ENCODE measurements around the gene HS3ST5.

HS3ST5 gene

GRCh38 chr6:114055763-114056162, 287.1 kb downstream of the HS3ST5 start:
- Histone ChIP-seq H3K4me3 (no peak overlapping the region), H3K9me3 (no peaks in the 10 kb centered on the region), H3K27me3 (no peaks in the 10 kb centered on the region), H3K27ac (no peak overlapping the region), H3K4me1 (peaks cover 0 to 5% (median 0%) of the 10 kb centered on the region in 4 donors), H3K36me3 (no peaks in the 10 kb centered on the region)
- DNase-seq = no peak
- intact Hi-C loops (cut with DNase I; ENCODE audit: low total_unique reads) = no loop called here
- TF ChIP-seq, protein P1, sequence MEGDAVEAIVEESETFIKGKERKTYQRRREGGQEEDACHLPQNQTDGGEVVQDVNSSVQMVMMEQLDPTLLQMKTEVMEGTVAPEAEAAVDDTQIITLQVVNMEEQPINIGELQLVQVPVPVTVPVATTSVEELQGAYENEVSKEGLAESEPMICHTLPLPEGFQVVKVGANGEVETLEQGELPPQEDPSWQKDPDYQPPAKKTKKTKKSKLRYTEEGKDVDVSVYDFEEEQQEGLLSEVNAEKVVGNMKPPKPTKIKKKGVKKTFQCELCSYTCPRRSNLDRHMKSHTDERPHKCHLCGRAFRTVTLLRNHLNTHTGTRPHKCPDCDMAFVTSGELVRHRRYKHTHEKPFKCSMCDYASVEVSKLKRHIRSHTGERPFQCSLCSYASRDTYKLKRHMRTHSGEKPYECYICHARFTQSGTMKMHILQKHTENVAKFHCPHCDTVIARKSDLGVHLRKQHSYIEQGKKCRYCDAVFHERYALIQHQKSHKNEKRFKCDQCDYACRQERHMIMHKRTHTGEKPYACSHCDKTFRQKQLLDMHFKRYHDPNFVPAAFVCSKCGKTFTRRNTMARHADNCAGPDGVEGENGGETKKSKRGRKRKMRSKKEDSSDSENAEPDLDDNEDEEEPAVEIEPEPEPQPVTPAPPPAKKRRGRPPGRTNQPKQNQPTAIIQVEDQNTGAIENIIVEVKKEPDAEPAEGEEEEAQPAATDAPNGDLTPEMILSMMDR (IDR thresholded peaks at IDR 0.05) = no peak

- intact Hi-C loops (cut with DNase I; ENCODE audit: low total_unique reads) = no loop called here
Observed at GRCh38 chr6:114055349-114055748, 287.5 kb downstream of the HS3ST5 start.

GRCh38 chr6:114053791-114054190, 289.0 kb downstream of the HS3ST5 start:
- Histone ChIP-seq H3K4me1 (peaks cover 0 to 5% (median 0%) of the 10 kb centered on the region in 4 donors), H3K27me3 (no peaks in the 10 kb centered on the region), H3K4me3 (no peak overlapping the region), H3K9me3 (no peaks in the 10 kb centered on the region), H3K27ac (no peak overlapping the region), H3K36me3 (no peaks in the 10 kb centered on the region)
- intact Hi-C loops (cut with DNase I; ENCODE audit: low total_unique reads) = no loop called here
- DNase-seq = no peak
- TF ChIP-seq, protein P1 (IDR thresholded peaks at IDR 0.05) = no peak

More at GRCh38 chr6:114055349-114055748, 287.5 kb downstream of the HS3ST5 start:
- H3K4me1 ChIP-seq = peaks cover 0 to 5% (median 0%) of the 10 kb centered on the region in 4 donors
- TF ChIP-seq, protein P1 (IDR thresholded peaks at IDR 0.05) = no peak
- H3K27ac ChIP-seq = no peak overlapping the region
- no peak for DNase-seq
- no peaks in the 10 kb centered on the region for H3K9me3 ChIP-seq
- H3K36me3 ChIP-seq = no peaks in the 10 kb centered on the region
- H3K4me3 ChIP-seq = no peak overlapping the region
- no peaks in the 10 kb centered on the region for H3K27me3 ChIP-seq

DNA sequence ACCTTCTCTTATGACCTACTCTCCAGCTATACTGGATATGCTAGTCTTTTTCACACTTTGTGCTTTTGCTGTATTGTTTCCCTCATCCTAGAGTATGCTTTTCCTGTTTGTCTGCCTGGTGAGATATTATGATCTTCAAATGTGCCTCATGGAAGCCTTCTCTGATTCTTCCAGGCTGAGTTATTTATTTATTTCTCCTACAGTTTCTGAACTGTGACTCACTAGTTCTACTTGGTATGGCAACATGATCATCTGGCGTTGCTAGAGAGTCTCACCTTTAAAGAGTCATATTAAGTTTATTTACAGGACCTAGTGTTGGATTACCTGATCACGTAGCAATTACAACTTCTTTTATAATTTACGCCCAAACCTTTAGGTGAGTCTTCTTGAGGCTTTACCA, 290.7 kb downstream of the HS3ST5 start:
- H3K36me3 ChIP-seq = no peaks in the 10 kb centered on the region
- no peak for DNase-seq
- H3K27me3 ChIP-seq = no peaks in the 10 kb centered on the region
- TF ChIP-seq, protein P1 (IDR thresholded peaks at IDR 0.05) = no peak
- no peak overlapping the region for H3K27ac ChIP-seq
- intact Hi-C loops (cut with DNase I; ENCODE audit: low total_unique reads) = no loop called here
- peaks cover 0 to 5% (median 0%) of the 10 kb centered on the region in 4 donors for H3K4me1 ChIP-seq
- H3K9me3 ChIP-seq = no peaks in the 10 kb centered on the region
- H3K4me3 ChIP-seq = no peak overlapping the region

DNA sequence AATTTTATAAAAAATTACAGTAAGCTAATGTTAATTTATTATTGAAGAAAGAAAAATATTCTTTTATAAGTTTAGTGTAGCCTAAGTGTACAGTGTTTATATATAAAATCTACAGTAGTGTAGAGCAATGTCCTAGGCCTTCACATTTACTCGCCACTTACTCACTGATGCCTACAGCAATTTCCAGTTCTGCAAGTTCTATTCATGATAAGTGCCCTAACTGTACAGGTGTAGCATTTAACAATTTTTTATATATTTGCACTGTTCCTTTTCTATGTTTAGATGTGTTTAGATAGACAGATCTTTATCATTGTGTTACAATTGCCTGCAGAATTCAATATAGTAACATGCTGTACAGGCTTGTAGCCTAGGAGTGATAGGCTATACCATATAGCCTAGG, 291.8 kb downstream of the HS3ST5 start:
- no peak for DNase-seq
- H3K4me1 ChIP-seq = peaks cover 0 to 5% (median 0%) of the 10 kb centered on the region in 4 donors
- intact Hi-C loops (cut with DNase I; ENCODE audit: low total_unique reads) = no loop called here
- H3K27me3 ChIP-seq = no peaks in the 10 kb centered on the region
- H3K9me3 ChIP-seq = no peaks in the 10 kb centered on the region
- no peak overlapping the region for H3K27ac ChIP-seq
- TF ChIP-seq, protein P1 (IDR thresholded peaks at IDR 0.05) = no peak
- H3K4me3 ChIP-seq = no peak overlapping the region
- H3K36me3 ChIP-seq = no peaks in the 10 kb centered on the region
